NCI-H226 (cell line): ENCODE measurements around the gene FAM184B.
A peak's percentile ranks its signal among the peaks of the same experiment; 100 is the strongest.

Experiments used
- DNase-seq: peaks from one replicate; pipeline ENCODE4 v3.0.0-alpha.2; 2015

Gene FAM184B

GRCh38 chr4:17781300-17782287, at the start of gene FAM184B:
TSS of gene FAM184B (minus strand) at chr4:17781621. CDS start at chr4:17781299, 322 bp downstream.
- DNase-seq = no peak

GRCh38 chr4:17823871-17824669, 42.6 kb upstream of the FAM184B start:
- DNase-seq = no peak

- DNase-seq = peak; percentile 5
Observed at GRCh38 chr4:17817027-17817426, 35.6 kb upstream of the FAM184B start.

- DNase-seq = no peak
Observed at GRCh38 chr4:17816142-17816541, 34.7 kb upstream of the FAM184B start.

- DNase-seq = no peak
Observed at GRCh38 chr4:17814140-17814539, 32.7 kb upstream of the FAM184B start.

GRCh38 chr4:17812801-17813200, 31.4 kb upstream of the FAM184B start:
- no peak for DNase-seq

GRCh38 chr4:17812125-17812524, 30.7 kb upstream of the FAM184B start:
- DNase-seq = no peak

GRCh38 chr4:17811078-17811603, 29.7 kb upstream of the FAM184B start:
- no peak for DNase-seq

- peak; percentile 95 for DNase-seq
Observed at GRCh38 chr4:17810260-17811077, 29.0 kb upstream of the FAM184B start, which contains the start of the genes DCAF16 and NCAPG. TSS of gene DCAF16 (minus strand) at chr4:17810757. CDS start at chr4:17804141, 6,616 bp downstream. TSS of gene NCAPG (plus strand) at chr4:17810979. CDS start at chr4:17811078, 99 bp downstream.

- no peak for DNase-seq
Observed at GRCh38 chr4:17809667-17810066, 28.2 kb upstream of the FAM184B start.

- DNase-seq = no peak
Observed at GRCh38 chr4:17807446-17807845, 26.0 kb upstream of the FAM184B start.

GRCh38 chr4:17805580-17806155, 24.2 kb upstream of the FAM184B start:
- no peak for DNase-seq

- DNase-seq = no peak
Observed at GRCh38 chr4:17797808-17798207, 16.4 kb upstream of the FAM184B start.

- DNase-seq = no peak
Observed at GRCh38 chr4:17794730-17795129, 13.3 kb upstream of the FAM184B start.

GRCh38 chr4:17788956-17789355, 7.5 kb upstream of the FAM184B start:
- DNase-seq = peak; percentile 63

- DNase-seq = peak; percentile 60
Observed at GRCh38 chr4:17787315-17787714, 5.9 kb upstream of the FAM184B start.

GRCh38 chr4:17786567-17786966, 5.1 kb upstream of the FAM184B start:
- no peak for DNase-seq

- DNase-seq = no peak
Observed at GRCh38 chr4:17785858-17786257, 4.4 kb upstream of the FAM184B start.

GRCh38 chr4:17780501-17781299, 721 bp downstream of the FAM184B start:
- peak; percentile 20 for DNase-seq

GRCh38 chr4:17778431-17778830, 3.0 kb downstream of the FAM184B start:
- DNase-seq = no peak

GRCh38 chr4:17773135-17773698, 8.2 kb downstream of the FAM184B start:
- no peak for DNase-seq
